CD14-positive monocyte (primary cell): ENCODE results near the gene NSF. TPM values are rescaled to one million over a fixed set of nuclear protein-coding genes. Genes with fewer than 3 reads are reported as not detected.

Experiments used
- DNase-seq, 3 donors: peaks; one replicate each; pipeline ENCODE4 v3.0.0-alpha.2; 2011 to 2022
- H2AFZ ChIP-seq: 2 replicates; pipeline ENCODE4 v1.6.0; 2012; ENCODE audit warnings: mild to moderate bottlenecking, low read depth, low read length, inconsistent platforms; ENCODE audit not compliant: insufficient read depth, poor library complexity, severe bottlenecking
- H3K27ac ChIP-seq, 2 donors: 1 replicate in 1 of 2; 2 replicates in 1 of 2; pipeline ENCODE4 v1.5.1; 2012 to 2013; ENCODE audit warnings: low read length in 2 of 2, control low read depth in 1 of 2, inconsistent platforms in 1 of 2, low read depth in 1 of 2, mild to moderate bottlenecking in 1 of 2
- H3K27me3 ChIP-seq, 2 donors: one replicate each; pipeline versions ENCODE4 v1.6.0 to v1.6.1; 2011 to 2013; ENCODE audit warnings: low read length in 2 of 2; ENCODE audit not compliant: control insufficient read depth in 2 of 2, insufficient read depth in 2 of 2
- H3K36me3 ChIP-seq, 2 donors: replicated peaks in 1 of 2; 1 replicate in 1 of 2; 2 replicates in 1 of 2; pipeline versions ENCODE4 v1.5.1 to v1.6.1; 2012 to 2013; ENCODE audit warnings: low read length in 2 of 2, control low read depth in 1 of 2, inconsistent platforms in 1 of 2, mild to moderate bottlenecking in 1 of 2; ENCODE audit not compliant: insufficient read depth in 2 of 2, control insufficient read depth in 1 of 2
- H3K4me1 ChIP-seq, 2 donors: 1 replicate in 1 of 2; 2 replicates in 1 of 2; pipeline versions ENCODE4 v1.5.1 to v1.6.1; 2012 to 2013; ENCODE audit warnings: low read length in 2 of 2, control low read depth in 1 of 2, inconsistent platforms in 1 of 2, mild to moderate bottlenecking in 1 of 2, moderate library complexity in 1 of 2; ENCODE audit not compliant: insufficient read depth in 2 of 2, control insufficient read depth in 1 of 2
- H3K4me2 ChIP-seq: replicated peaks from 2 replicates; pipeline ENCODE3; 2012; ENCODE audit warnings: low read length, moderate library complexity, mild to moderate bottlenecking; ENCODE audit not compliant: poor library complexity, severe bottlenecking; ENCODE audit errors: extremely low read depth
- H3K4me3 ChIP-seq, 3 experiments: fragments of 200-600 bp in 1 of 3; sonication (generic) in 1 of 3; replicated peaks in 1 of 3; 1 replicate in 2 of 3; 2 replicates in 1 of 3; pipeline ENCODE4 v1.5.1; 2011 to 2013; ENCODE audit warnings: low read length in 3 of 3, mild to moderate bottlenecking in 3 of 3, control low read depth in 2 of 3, low read depth in 2 of 3, inconsistent platforms in 1 of 3, moderate library complexity in 1 of 3
- H3K79me2 ChIP-seq: 2 replicates; pipeline ENCODE4 v1.6.0; 2012; ENCODE audit warnings: mild to moderate bottlenecking, control low read depth, inconsistent platforms, low read length, moderate library complexity; ENCODE audit not compliant: insufficient read depth
- H3K9ac ChIP-seq: 2 replicates; pipeline ENCODE4 v1.6.0; 2017; ENCODE audit warnings: low read length, mild to moderate bottlenecking; ENCODE audit not compliant: insufficient read depth, poor library complexity, severe bottlenecking
- H3K9me3 ChIP-seq, 2 donors: replicated peaks in 1 of 2; 1 replicate in 1 of 2; 2 replicates in 1 of 2; pipeline versions ENCODE4 v1.5.1 to v1.6.1; 2012 to 2013; ENCODE audit warnings: low read length in 2 of 2, control low read depth in 1 of 2; ENCODE audit not compliant: control insufficient read depth in 1 of 2, insufficient read depth in 1 of 2
- H4K20me1 ChIP-seq: 2 replicates; pipeline ENCODE4 v1.6.0; 2012; ENCODE audit warnings: mild to moderate bottlenecking, low read length, control low read depth, moderate library complexity; ENCODE audit not compliant: insufficient read depth
- H3K27ac Mint-ChIP-seq, 7 donors: one replicate each; pipeline ENCODE4 v1.8.0; 2020; ENCODE audit warnings: mild to moderate bottlenecking in 7 of 7, mixed read lengths in 7 of 7, moderate library complexity in 6 of 7, inconsistent platforms in 2 of 7
- H3K27me3 Mint-ChIP-seq, 3 donors: one replicate each; pipeline ENCODE4 v1.8.0; 2021 to 2022; ENCODE audit warnings: low read depth in 3 of 3, mild to moderate bottlenecking in 3 of 3, mixed read lengths in 3 of 3, moderate library complexity in 3 of 3, inconsistent platforms in 1 of 3
- H3K36me3 Mint-ChIP-seq, 2 donors: one replicate each; pipeline ENCODE4 v1.8.0; 2020; ENCODE audit warnings: mixed read lengths in 2 of 2, inconsistent platforms in 1 of 2, mild to moderate bottlenecking in 1 of 2
- H3K4me1 Mint-ChIP-seq: one replicate; pipeline ENCODE4 v1.8.0; 2020; ENCODE audit warnings: mild to moderate bottlenecking, mixed read lengths
- H3K4me3 Mint-ChIP-seq, 2 donors: one replicate each; pipeline ENCODE4 v1.8.0; 2020; ENCODE audit warnings: mild to moderate bottlenecking in 2 of 2, mixed read lengths in 2 of 2, moderate library complexity in 1 of 2
- H3K9me3 Mint-ChIP-seq, 7 donors: one replicate each; pipeline ENCODE4 v1.8.0; 2020 to 2022; ENCODE audit warnings: mixed read lengths in 7 of 7, mild to moderate bottlenecking in 6 of 7, moderate library complexity in 6 of 7, inconsistent platforms in 2 of 7
- CTCF ChIP-seq: fragments of 200-600 bp; IDR thresholded peaks from one replicate; pipeline ENCODE4 v1.8.0; 2022; ENCODE audit warnings: antibody characterized with exemption, mild to moderate bottlenecking
- WGBS: methylation state at CpG from one replicate; pipeline ENCODE4 v1.1.5; 2013; ENCODE audit warnings: missing lambda C conversion rate; ENCODE audit not compliant: insufficient coverage; 5-methylcytosine and 5-hydroxymethylcytosine counted together
- intact Hi-C, 2 donors: fragments of 100-400 bp; cut with micrococcal nuclease; formaldehyde crosslinking; loops; one replicate each; pipeline versions ENCODE4 v1.15.0 to v1.15.1; 2023
- polyA plus RNA-seq, 3 donors: library from polyadenylated mRNA; depleted of rRNA in 1 of 3; unstranded in 2 of 3; stranded (reverse) in 1 of 3; fragments of 300-500 nt in 2 of 3; fragments of >200 nt in 1 of 3; fragmentation: Illumina TruSeq in 2 of 3; gene quantifications; 1 replicate in 2 of 3; 2 replicates in 1 of 3; pipeline ENCODE4 v1.2.3, GENCODE V29; 2012 to 2021

The NSF gene
- polyA plus RNA-seq, 3 donors = 22.5 to 63.2 (median 58.0) TPM

GRCh38 chr17:46744441-46744840 is 154.0 kb downstream of the NSF start:
- H3K9me3 ChIP-seq = no peaks in the 10 kb centered on the region
- Mint-ChIP-seq H3K27me3 (no peaks in the 10 kb centered on the region), H3K27ac (no peak overlapping the region), H3K9me3 (peaks cover 0 to 1% (median 0%) of the 10 kb centered on the region in 7 donors), H3K4me1 (peaks cover 6% of the 10 kb centered on the region), H3K4me3 (no peak overlapping the region), H3K36me3 (peaks cover 51 to 70% of the 10 kb centered on the region in 2 donors)
- H4K20me1 ChIP-seq = peaks cover 11% of the 10 kb centered on the region
- H3K27ac ChIP-seq = no peak overlapping the region
- H3K27me3 ChIP-seq = no peaks in the 10 kb centered on the region
- intact Hi-C loops = no loop called here
- no peak overlapping the region for H2AFZ ChIP-seq
- H3K4me2 ChIP-seq = no peak overlapping the region
- no peak for TF ChIP-seq CTCF
- peaks cover 21 to 88% of the 10 kb centered on the region in 2 donors for H3K36me3 ChIP-seq
- no peak overlapping the region for H3K4me3 ChIP-seq
- H3K9ac ChIP-seq = no peak overlapping the region
- H3K79me2 ChIP-seq = no peaks in the 10 kb centered on the region
- no peaks in the 10 kb centered on the region for H3K4me1 ChIP-seq
- DNase-seq = no peak
- no CpG with 5 or more reads among the region's 1 CpG for WGBS

GRCh38 chr17:46745376-46745775 is 154.9 kb downstream of the NSF start:
- H4K20me1 ChIP-seq = peaks cover 11% of the 10 kb centered on the region
- TF ChIP-seq CTCF = no peak
- H3K4me3 ChIP-seq = no peak overlapping the region
- 80% methylated on average over 1 of the region's 3 CpGs for WGBS
- peaks cover 0 to 1% (median 0%) of the 10 kb centered on the region in 7 donors for H3K9me3 Mint-ChIP-seq
- no peak overlapping the region for H3K4me3 Mint-ChIP-seq
- DNase-seq = no peak
- H2AFZ ChIP-seq = no peak overlapping the region
- no peak overlapping the region for H3K9ac ChIP-seq
- peaks cover 6% of the 10 kb centered on the region for H3K4me1 Mint-ChIP-seq
- H3K9me3 ChIP-seq = no peaks in the 10 kb centered on the region
- no peak overlapping the region for H3K27ac ChIP-seq
- H3K27me3 Mint-ChIP-seq = no peaks in the 10 kb centered on the region
- no peaks in the 10 kb centered on the region for H3K4me1 ChIP-seq
- H3K27me3 ChIP-seq = no peaks in the 10 kb centered on the region
- H3K27ac Mint-ChIP-seq = no peak overlapping the region
- H3K4me2 ChIP-seq = no peak overlapping the region
- peaks cover 26 to 90% of the 10 kb centered on the region in 2 donors for H3K36me3 ChIP-seq
- no peaks in the 10 kb centered on the region for H3K79me2 ChIP-seq
- intact Hi-C loops = no loop called here
- peaks cover 55 to 70% of the 10 kb centered on the region in 2 donors for H3K36me3 Mint-ChIP-seq
